ENCODE results near the gene TRAF3IP1. TPM values are rescaled to one million over a fixed set of nuclear protein-coding genes. Genes with fewer than 3 reads are reported as not detected.

Gene TRAF3IP1
- total and polyA plus RNA-seq, 2 of the 13 experiments (the other 11 are each of a cell fraction or from before 2014, with no cell fraction given) = 4.1 to 12.9 TPM

DNA sequence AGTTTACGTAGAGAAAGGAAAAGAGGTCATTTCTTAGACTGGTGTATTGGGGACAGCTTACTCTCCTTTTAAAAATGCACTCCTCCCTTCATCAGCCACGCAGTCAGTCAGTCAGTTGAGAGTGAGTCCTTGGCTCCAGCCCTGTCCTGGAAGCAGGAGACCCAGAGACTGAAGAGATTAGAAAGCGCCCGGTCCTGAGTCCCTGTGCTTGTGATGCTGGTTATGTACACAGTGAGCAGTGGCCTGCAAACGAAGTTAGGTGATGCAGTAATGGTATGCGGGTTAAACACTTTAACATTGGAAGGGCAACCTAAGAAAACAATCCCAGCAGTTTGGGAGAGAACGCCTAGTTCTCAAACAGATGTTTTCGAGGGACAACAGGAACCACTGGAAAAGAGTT, 100.1 kb downstream of the TRAF3IP1 start:
- Histone ChIP-seq H3K9ac (ENCODE audit: insufficient read depth, low read depth, low read length) (no peak overlapping the region), H3K27me3 (ENCODE audit: control insufficient read depth in 1 of 2, insufficient read depth in 2 of 2, low read length in 2 of 2) (no peaks in the 10 kb centered on the region), H3K9me3 (ENCODE audit: low read length) (no peaks in the 10 kb centered on the region), H3K79me2 (ENCODE audit: insufficient read depth, low read length) (no peaks in the 10 kb centered on the region), H3K36me3 (replicated peaks in 1 of 2; ENCODE audit: control insufficient read depth in 1 of 2, insufficient read depth in 2 of 2, low read length in 2 of 2) (no peaks in the 10 kb centered on the region), H3K4me3 (replicated peaks in 1 of 3; ENCODE audit: insufficient read depth in 1 of 3, low read depth in 2 of 3, low read length in 3 of 3) (no peak overlapping the region), H3K4me1 (ENCODE audit: insufficient read depth, low read length) (peaks cover 2% of the 10 kb centered on the region), H4K20me1 (ENCODE audit: insufficient read depth, low read length) (no peaks in the 10 kb centered on the region), H3K27ac (ENCODE audit: extremely low read length, insufficient read depth, low read length) (no peak overlapping the region), H3K4me2 (ENCODE audit: low read depth, low read length) (no peak overlapping the region), H2AFZ (ENCODE audit: low read length) (no peak overlapping the region)
- intact Hi-C loops (cut with micrococcal nuclease; ENCODE audit: unreplicated experiment) (no loop called here), in situ Hi-C loops (cut with HindIII; ENCODE audit: extremely low pct_ligation_motif_present, low pct_unique_long_range_greater_than_20kb) (no loop called here)
- FAIRE-seq (no peak), ATAC-seq (no peak), DNase-seq (ENCODE audit: low spot score) (no peak)
- ChIA-PET CTCF (ENCODE audit: low intra/inter-chr PET ratio, low total read pairs) (no interaction called here), POLR2A (no interaction called here)
- no peak for TF ChIP-seq ZNF563 (CRISPR knock-in tag; IDR thresholded peaks at IDR 0.05)
- no peak for TF ChIP-seq AGO2 (optimal IDR thresholded peaks at IDR 0.05; ENCODE audit: low read depth, low read length)
- no peak for TF ChIP-seq ZNF367 (CRISPR knock-in tag; IDR thresholded peaks at IDR 0.05; ENCODE audit: borderline replicate concordance)
- no TSS peak for BruUV-seq (replicated peaks)
- 82% methylated on average over 8 of the region's 8 CpGs for WGBS (ENCODE audit: low lambda C conversion rate)

DNA sequence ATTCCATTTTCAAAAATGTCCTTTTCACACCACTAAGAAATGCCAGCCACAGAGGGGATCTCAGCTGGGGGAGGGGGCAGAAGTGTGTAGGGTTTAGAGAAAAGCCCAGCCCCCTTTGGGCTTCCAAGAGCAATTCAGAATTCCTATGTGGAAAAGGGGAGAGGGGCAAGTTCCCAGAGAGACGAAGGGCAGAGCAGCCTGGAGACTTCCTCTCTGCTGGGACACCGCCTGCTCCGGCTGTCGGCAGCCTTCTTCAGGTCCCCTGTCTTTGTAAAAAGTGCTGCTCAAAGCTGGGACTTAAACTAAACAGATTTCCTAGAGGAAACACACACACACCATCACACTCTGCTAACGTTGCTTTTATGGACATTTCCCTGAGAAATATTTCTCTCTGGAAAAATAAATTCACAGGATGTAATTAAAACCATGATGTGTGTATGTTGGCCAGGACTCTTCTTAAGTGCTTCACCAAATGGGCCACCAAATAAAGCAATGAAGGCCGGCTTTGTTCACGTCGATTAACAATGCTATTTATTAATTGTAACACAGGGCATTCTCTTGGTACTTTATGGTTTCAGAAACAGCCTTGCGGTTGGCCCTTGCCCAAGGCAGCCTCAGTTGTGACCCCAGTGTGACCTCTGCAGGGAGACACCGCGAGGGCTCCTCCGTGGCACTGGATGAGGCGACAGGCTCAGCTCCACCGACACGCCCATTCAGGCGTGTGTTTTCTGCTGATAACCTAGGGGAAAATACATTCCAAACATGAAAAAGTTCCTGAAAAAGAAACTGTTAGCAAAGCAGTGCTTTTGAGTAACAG, 100.8 kb downstream of the TRAF3IP1 start:
- 81% methylated on average over 16 of the region's 16 CpGs for WGBS (ENCODE audit: low lambda C conversion rate)
- DNase-seq (ENCODE audit: low spot score) (no peak), FAIRE-seq (no peak), ATAC-seq (no peak)
- BruUV-seq (replicated peaks) = no TSS peak
- no peaks in the 10 kb centered on the region for H3K79me2 ChIP-seq (ENCODE audit: insufficient read depth, low read length)
- no peaks in the 10 kb centered on the region for H4K20me1 ChIP-seq (ENCODE audit: insufficient read depth, low read length)
- intact Hi-C loops (cut with micrococcal nuclease; ENCODE audit: unreplicated experiment) (no loop called here), in situ Hi-C loops (cut with HindIII; ENCODE audit: extremely low pct_ligation_motif_present, low pct_unique_long_range_greater_than_20kb) (no loop called here)
- no peaks in the 10 kb centered on the region for H3K27me3 ChIP-seq (ENCODE audit: control insufficient read depth in 1 of 2, insufficient read depth in 2 of 2, low read length in 2 of 2)
- no peak overlapping the region for H2AFZ ChIP-seq (ENCODE audit: low read length)
- ChIA-PET POLR2A (no interaction called here), CTCF (ENCODE audit: low intra/inter-chr PET ratio, low total read pairs) (no interaction called here)
- H3K9ac ChIP-seq (ENCODE audit: insufficient read depth, low read depth, low read length) = no peak overlapping the region
- H3K27ac ChIP-seq (ENCODE audit: extremely low read length, insufficient read depth, low read length) = no peak overlapping the region
- H3K36me3 ChIP-seq (replicated peaks in 1 of 2; ENCODE audit: control insufficient read depth in 1 of 2, insufficient read depth in 2 of 2, low read length in 2 of 2) = no peaks in the 10 kb centered on the region
- H3K4me2 ChIP-seq (ENCODE audit: low read depth, low read length) = no peak overlapping the region
- no peaks in the 10 kb centered on the region for H3K9me3 ChIP-seq (ENCODE audit: low read length)
- H3K4me3 ChIP-seq (replicated peaks in 1 of 3; ENCODE audit: insufficient read depth in 1 of 3, low read depth in 2 of 3, low read length in 3 of 3) = no peak overlapping the region
- H3K4me1 ChIP-seq (ENCODE audit: insufficient read depth, low read length) = peaks cover 9% of the 10 kb centered on the region
- no peak for TF ChIP-seq ZNF296 (CRISPR knock-in tag; conservative IDR thresholded peaks at IDR 0.05)
- no peak for TF ChIP-seq ZMYM4 (CRISPR knock-in tag; IDR thresholded peaks at IDR 0.05)
- no peak for TF ChIP-seq DDIT3 (CRISPR knock-in tag; IDR thresholded peaks at IDR 0.05)
- TF ChIP-seq ZNF407 (CRISPR knock-in tag; IDR thresholded peaks at IDR 0.05; ENCODE audit: not compliant biosample characterization) = no peak
- no peak for TF ChIP-seq ZNF230 (CRISPR knock-in tag; IDR thresholded peaks at IDR 0.05)
